ENCODE measurements around the gene DUSP1. TPM values are rescaled to one million over a fixed set of nuclear protein-coding genes. Genes with fewer than 3 reads are reported as not detected.

Gene DUSP1
- total and polyA plus RNA-seq, 2 of the 4 experiments (the other 2 are of a cell fraction): 304 to 467 TPM

GRCh38 chr5:172741206-172741582 is 29.8 kb downstream of the DUSP1 start:
- Histone ChIP-seq H2BK120ac (ENCODE audit: low read depth, low read length) (peak overlapping the region; percentile 91), H3K27ac (ENCODE audit: insufficient read depth, low read length) (peak overlapping the region; percentile 92; the same call in 1 of the 2 replicates), H3K27me3 (ENCODE audit: control insufficient read depth, insufficient read depth, low read length) (no peaks in the 10 kb centered on the region), H3K4me2 (ENCODE audit: low read depth, low read length) (peak overlapping the region; percentile 67), H4K5ac (ENCODE audit: low read depth, low read length) (peak overlapping the region; percentile 49), H4K8ac (ENCODE audit: low read depth in 2 of 2, low read length in 2 of 2) (peak overlapping the region in 1 of 2 experiments; percentile 70; a peak in 3 of 4 replicates), H3K9me1 (ENCODE audit: insufficient read depth, low read length) (0 out of 2 replicates have a peak, but pooled peaks cover 3% of the 10 kb centered on the region), H3K79me1 (ENCODE audit: low read depth in 1 of 2, low read length in 2 of 2) (no peaks in the 10 kb centered on the region; a peak in 1 of 4 replicates), H2AK5ac (ENCODE audit: low read depth, low read length) (peak overlapping the region; percentile 85), H3K18ac (ENCODE audit: low read depth, low read length) (peak overlapping the region; percentile 81), H2BK15ac (ENCODE audit: low read depth, low read length) (no peak overlapping the region; the same call in 2 of the 3 replicates), H2BK20ac (ENCODE audit: low read depth, low read length) (peak overlapping the region; percentile 84; the same call in 1 of the 2 replicates), H3K14ac (replicated peaks; ENCODE audit: low read depth, low read length) (0 out of 2 replicates have a peak overlapping the region, but pooled peaks have one; percentile 31), H2BK5ac (ENCODE audit: low read depth, low read length, poor library complexity, severe bottlenecking) (peak overlapping the region; percentile 74), H4K91ac (ENCODE audit: insufficient read depth, low read depth, low read length) (peak overlapping the region; percentile 70; the same call in 1 of the 2 replicates), H3K4me1 (ENCODE audit: control insufficient read depth, insufficient read depth, low read length) (peaks cover 12% of the 10 kb centered on the region), H3K4ac (ENCODE audit: low read depth, low read length) (peak overlapping the region; percentile 87), H3K9me3 (ENCODE audit: control insufficient read depth, insufficient read depth, low read length) (no peaks in the 10 kb centered on the region), H2AFZ (replicated peaks; ENCODE audit: low read length, poor library complexity) (peak overlapping the region; percentile 78), H3K4me3 (ENCODE audit: insufficient read depth, low read depth, low read length) (no peak overlapping the region), H3K23ac (ENCODE audit: low read depth, low read length) (peak overlapping the region; percentile 34; the same call in 1 of the 2 replicates), H3K56ac (ENCODE audit: extremely low read depth, insufficient read depth, low read length) (no peak overlapping the region), H3K9ac (ENCODE audit: low read depth, low read length) (no peak overlapping the region), H3K36me3 (ENCODE audit: control insufficient read depth, insufficient read depth, low read length) (no peaks in the 10 kb centered on the region), H4K20me1 (ENCODE audit: insufficient read depth, low read length) (no peaks in the 10 kb centered on the region), H2AK9ac (replicated peaks; ENCODE audit: low read depth, low read length, poor library complexity) (peak overlapping the region; percentile 59)
- no TSS peak for BruUV-seq (replicated peaks)
- ATAC-seq (ENCODE audit: low read depth): no peak
- intact Hi-C loops (cut with micrococcal nuclease) (loop anchor here (2.0 kb wide), 1 partner anchor 24 kb away; no protein-coding TSS in a partner anchor), dilution Hi-C loops (cut with HindIII; ENCODE audit: low sequenced_read_pairs, unreplicated experiment) (no loop called here), in situ Hi-C loops (cut with MboI; ENCODE audit: low sequenced_read_pairs) (no loop called here)
- CTCF ChIA-PET: no interaction called here
- TF ChIP-seq MXI1 (IDR thresholded peaks at IDR 0.05; ENCODE audit: borderline replicate concordance, low read depth, low read length): no peak
- no peak for TF ChIP-seq MAFK (IDR thresholded peaks at IDR 0.05; ENCODE audit: low read depth, low read length)
- TF ChIP-seq RFX5 (IDR thresholded peaks at IDR 0.05; ENCODE audit: low read depth, low read length): no peak
- TF ChIP-seq CTCF (conservative IDR thresholded peaks at IDR 0.05; ENCODE audit: low read depth, low read length): no peak
- TF ChIP-seq NFE2L2 (IDR thresholded peaks at IDR 0.05; ENCODE audit: low read depth, low read length): no peak
- TF ChIP-seq USF2 (IDR thresholded peaks at IDR 0.05; ENCODE audit: low read depth, low read length): no peak
- POLR2A ChIA-PET (ENCODE audit: unreplicated experiment): interaction anchor here (0.6 to 1.3 kb wide), 2 partner anchors 26 to 29 kb away, joined by 3 to 10 read pairs; no protein-coding TSS in a partner anchor
- WGBS, 2 experiments (ENCODE audit: extremely low coverage in 2 of 2, insufficient read length in 1 of 2): no CpG with 5 or more reads among the region's 1 CpG
- no peak for DNase-seq
